Natural killer cell (primary cell): ENCODE data around the gene GNAI2. TPM values are rescaled to one million over a fixed set of nuclear protein-coding genes. Genes with fewer than 3 reads are reported as not detected.
A peak's percentile ranks its signal among the peaks of the same experiment; 100 is the strongest.

Experiments used
- ATAC-seq, 3 donors: fragments of 150-1000 bp in 2 of 3; fragments of 200-7000 bp in 1 of 3; cut with Tn5 transposase; 1 replicate in 1 of 3; 2 replicates in 2 of 3; pipeline ENCODE4 v1.10.0; 2021; ENCODE audit warnings: mild to moderate bottlenecking in 2 of 3, moderate library complexity in 2 of 3
- DNase-seq, 2 donors: peaks; one replicate each; pipeline versions ENCODE4 v3.0.0 to v3.0.0-alpha.2; 2013 to 2021; ENCODE audit warnings: mixed read lengths in 1 of 2
- H3K27ac ChIP-seq: one replicate; pipeline ENCODE4 v1.5.1; 2013; ENCODE audit warnings: mild to moderate bottlenecking, low read length
- H3K27me3 ChIP-seq: one replicate; pipeline ENCODE4 v1.6.1; 2013; ENCODE audit warnings: low read length; ENCODE audit not compliant: control insufficient read depth, insufficient read depth
- H3K36me3 ChIP-seq: one replicate; pipeline ENCODE4 v1.6.1; 2013; ENCODE audit warnings: low read length; ENCODE audit not compliant: control insufficient read depth, insufficient read depth
- H3K4me1 ChIP-seq: one replicate; pipeline ENCODE4 v1.6.1; 2013; ENCODE audit warnings: low read length; ENCODE audit not compliant: control insufficient read depth, insufficient read depth
- H3K4me3 ChIP-seq: one replicate; pipeline ENCODE4 v1.5.1; 2013; ENCODE audit warnings: low read length
- H3K9me3 ChIP-seq: one replicate; pipeline ENCODE4 v1.6.1; 2013; ENCODE audit warnings: low read length; ENCODE audit not compliant: control insufficient read depth, insufficient read depth
- H3K27ac Mint-ChIP-seq, 2 donors: one replicate each; pipeline ENCODE4 v1.8.0; 2022; ENCODE audit warnings: mild to moderate bottlenecking in 2 of 2, mixed read lengths in 2 of 2, moderate library complexity in 1 of 2
- H3K27me3 Mint-ChIP-seq, 2 donors: one replicate each; pipeline ENCODE4 v1.8.0; 2022; ENCODE audit warnings: low read depth in 2 of 2, mixed read lengths in 2 of 2
- H3K36me3 Mint-ChIP-seq: one replicate; pipeline ENCODE4 v1.8.0; 2022; ENCODE audit warnings: mixed read lengths
- H3K4me1 Mint-ChIP-seq, 2 donors: one replicate each; pipeline ENCODE4 v1.8.0; 2022; ENCODE audit warnings: mixed read lengths in 2 of 2
- H3K4me3 Mint-ChIP-seq: one replicate; pipeline ENCODE4 v1.8.0; 2022; ENCODE audit warnings: mild to moderate bottlenecking, moderate library complexity, mixed read lengths
- H3K9me3 Mint-ChIP-seq, 2 donors: one replicate each; pipeline ENCODE4 v1.8.0; 2022; ENCODE audit warnings: mixed read lengths in 2 of 2
- whole genome bisulfite sequencing: methylation state at CpG from one replicate; pipeline ENCODE4 v1.1.7; 2013; ENCODE audit warnings: missing lambda C conversion rate; ENCODE audit not compliant: insufficient coverage; 5-methylcytosine and 5-hydroxymethylcytosine counted together
- intact Hi-C: fragments of 100-400 bp; cut with micrococcal nuclease; formaldehyde crosslinking; loops from one replicate; pipeline ENCODE4 v1.14.2; 2022
- total RNA-seq, 4 donors: library from RNA; stranded (reverse); fragments of 120-200 nt in 1 of 4; gene quantifications; one replicate each; pipeline versions ENCODE4 v1.2.3 to v1.2.4, GENCODE V29; 2013 to 2022
- TF ChIP-seq, protein P1 (sequence below): fragments of 200-600 bp; IDR thresholded peaks from one replicate; pipeline ENCODE4 v1.8.0; 2022; ENCODE audit warnings: antibody characterized with exemption

The GNAI2 gene
- total RNA-seq, 3 donors from 2014 or later (not counting 1 experiment from before 2014, with no cell fraction given), result 428 to 467 (median 447) TPM

- H3K36me3 Mint-ChIP-seq, result no peaks in the 10 kb centered on the region
- no peak overlapping the region for H3K4me3 Mint-ChIP-seq
- peaks cover 47 to 80% of the 10 kb centered on the region in 2 donors for H3K4me1 Mint-ChIP-seq
- Histone ChIP-seq H3K4me3 (no peak overlapping the region), H3K36me3 (peaks cover 42% of the 10 kb centered on the region), H3K27ac (no peak overlapping the region), H3K4me1 (peaks cover 95% of the 10 kb centered on the region), H3K9me3 (no peaks in the 10 kb centered on the region), H3K27me3 (no peaks in the 10 kb centered on the region)
- intact Hi-C loops, result no loop called here
- 97% methylated on average over 5 of the region's 5 CpGs for WGBS
- ATAC-seq (no peak), DNase-seq (no peak)
- no peaks in the 10 kb centered on the region for H3K9me3 Mint-ChIP-seq
- no peaks in the 10 kb centered on the region for H3K27me3 Mint-ChIP-seq
- TF ChIP-seq, protein P1, sequence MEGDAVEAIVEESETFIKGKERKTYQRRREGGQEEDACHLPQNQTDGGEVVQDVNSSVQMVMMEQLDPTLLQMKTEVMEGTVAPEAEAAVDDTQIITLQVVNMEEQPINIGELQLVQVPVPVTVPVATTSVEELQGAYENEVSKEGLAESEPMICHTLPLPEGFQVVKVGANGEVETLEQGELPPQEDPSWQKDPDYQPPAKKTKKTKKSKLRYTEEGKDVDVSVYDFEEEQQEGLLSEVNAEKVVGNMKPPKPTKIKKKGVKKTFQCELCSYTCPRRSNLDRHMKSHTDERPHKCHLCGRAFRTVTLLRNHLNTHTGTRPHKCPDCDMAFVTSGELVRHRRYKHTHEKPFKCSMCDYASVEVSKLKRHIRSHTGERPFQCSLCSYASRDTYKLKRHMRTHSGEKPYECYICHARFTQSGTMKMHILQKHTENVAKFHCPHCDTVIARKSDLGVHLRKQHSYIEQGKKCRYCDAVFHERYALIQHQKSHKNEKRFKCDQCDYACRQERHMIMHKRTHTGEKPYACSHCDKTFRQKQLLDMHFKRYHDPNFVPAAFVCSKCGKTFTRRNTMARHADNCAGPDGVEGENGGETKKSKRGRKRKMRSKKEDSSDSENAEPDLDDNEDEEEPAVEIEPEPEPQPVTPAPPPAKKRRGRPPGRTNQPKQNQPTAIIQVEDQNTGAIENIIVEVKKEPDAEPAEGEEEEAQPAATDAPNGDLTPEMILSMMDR, result no peak
- H3K27ac Mint-ChIP-seq, result peak overlapping the region; percentile 72 to 95
These were observed 13.5 kb downstream of the GNAI2 start for GRCh38 chr3:50249457-50249856.

- Mint-ChIP-seq H3K27me3 (no peaks in the 10 kb centered on the region), H3K4me1 (peaks cover 38 to 74% of the 10 kb centered on the region in 2 donors), H3K36me3 (no peaks in the 10 kb centered on the region), H3K27ac (peak overlapping the region; percentile 72 to 95), H3K4me3 (peak overlapping the region; percentile 28), H3K9me3 (no peaks in the 10 kb centered on the region)
- ATAC-seq (no peak), DNase-seq (no peak)
- intact Hi-C loops, result no loop called here
- Histone ChIP-seq H3K4me1 (peaks cover 94% of the 10 kb centered on the region), H3K27ac (no peak overlapping the region), H3K4me3 (no peak overlapping the region), H3K36me3 (peaks cover 50% of the 10 kb centered on the region), H3K9me3 (no peaks in the 10 kb centered on the region), H3K27me3 (no peaks in the 10 kb centered on the region)
- TF ChIP-seq, protein P1, result no peak
- 95% methylated on average over 4 of the region's 4 CpGs for WGBS
These were observed 14.5 kb downstream of the GNAI2 start for GRCh38 chr3:50250514-50250913.

DNA sequence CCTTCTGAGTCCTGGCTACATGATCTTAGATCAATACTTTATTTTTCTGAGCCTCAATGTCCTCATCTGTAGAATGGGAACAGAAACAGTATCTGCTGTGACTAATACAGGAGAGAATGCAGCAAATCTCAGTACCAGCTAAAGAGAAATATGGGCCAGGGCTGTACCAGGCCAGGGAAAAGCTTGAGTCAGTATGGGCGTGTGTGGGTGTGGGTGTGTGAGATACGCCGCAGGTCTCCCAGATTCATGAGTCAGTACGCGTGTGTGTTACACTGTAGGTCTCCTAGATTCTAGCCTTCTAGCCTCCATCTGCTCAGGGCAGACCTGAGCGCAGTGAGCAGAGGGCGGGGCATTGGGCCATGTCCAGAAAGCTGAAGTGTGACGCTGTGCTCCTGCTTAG, 15.2 kb downstream of the GNAI2 start:
- ATAC-seq (no peak), DNase-seq (no peak)
- Histone ChIP-seq H3K36me3 (peaks cover 52% of the 10 kb centered on the region), H3K4me1 (peaks cover 86% of the 10 kb centered on the region), H3K27me3 (no peaks in the 10 kb centered on the region), H3K4me3 (no peak overlapping the region), H3K27ac (no peak overlapping the region), H3K9me3 (no peaks in the 10 kb centered on the region)
- WGBS, result 85% methylated on average over 8 of the region's 8 CpGs
- TF ChIP-seq, protein P1, result no peak
- H3K9me3 Mint-ChIP-seq, result no peaks in the 10 kb centered on the region
- no peaks in the 10 kb centered on the region for H3K36me3 Mint-ChIP-seq
- no peaks in the 10 kb centered on the region for H3K27me3 Mint-ChIP-seq
- peak overlapping the region; percentile 72 to 95 for H3K27ac Mint-ChIP-seq
- H3K4me1 Mint-ChIP-seq, result peaks cover 32 to 67% of the 10 kb centered on the region in 2 donors
- intact Hi-C loops, result no loop called here
- H3K4me3 Mint-ChIP-seq, result no peak overlapping the region

DNA sequence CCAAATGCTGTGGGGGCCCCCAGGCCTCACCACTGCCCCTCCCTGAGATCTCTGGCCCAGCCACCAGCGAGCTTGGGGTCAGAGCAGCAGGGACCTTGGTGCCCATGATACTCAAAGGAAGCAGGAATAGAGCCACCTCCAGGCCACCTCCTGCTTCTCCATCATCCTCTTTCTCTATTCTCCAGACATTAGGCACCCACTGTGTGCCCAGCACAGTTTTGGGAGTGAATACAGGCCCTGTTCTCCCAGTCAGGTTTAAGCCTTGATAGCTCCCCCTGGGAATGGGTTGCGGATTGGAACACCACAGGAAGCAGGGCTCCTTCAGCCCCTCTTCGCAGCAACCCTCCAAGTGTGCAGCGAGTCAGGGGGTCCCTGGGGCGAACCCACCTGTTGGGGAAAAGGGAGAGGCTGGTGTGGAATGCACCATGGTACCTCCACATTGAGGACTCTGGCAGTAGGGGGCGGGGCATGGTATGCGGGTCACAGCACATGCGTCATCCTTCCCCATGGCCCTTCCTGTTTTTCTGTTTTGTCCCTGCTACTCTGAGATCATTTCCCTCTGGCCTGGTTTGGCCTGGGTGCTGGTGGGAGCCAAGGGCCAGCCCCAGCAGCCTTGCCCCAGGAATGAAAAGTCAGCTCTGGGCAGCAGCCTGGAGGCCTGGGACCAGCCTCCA, 18.7 kb downstream of the GNAI2 start:
- Histone ChIP-seq H3K9me3 (no peaks in the 10 kb centered on the region), H3K4me1 (peaks cover 57% of the 10 kb centered on the region), H3K4me3 (no peak overlapping the region), H3K27ac (no peak overlapping the region), H3K27me3 (no peaks in the 10 kb centered on the region), H3K36me3 (peaks cover 70% of the 10 kb centered on the region)
- TF ChIP-seq, protein P1, result no peak
- ATAC-seq (peak in 1 of 3 donors; percentile 69), DNase-seq (no peak)
- Mint-ChIP-seq H3K27me3 (no peaks in the 10 kb centered on the region), H3K27ac (peak overlapping the region in 1 of 2 donors; percentile 77), H3K4me3 (no peak overlapping the region), H3K4me1 (peaks cover 19 to 52% of the 10 kb centered on the region in 2 donors), H3K9me3 (no peaks in the 10 kb centered on the region), H3K36me3 (no peaks in the 10 kb centered on the region)
- WGBS, result 81% methylated on average over 8 of the region's 8 CpGs
- intact Hi-C loops, result no loop called here
